Upper lobe of right lung (tissue), 1 donor: ENCODE results near the gene PCNT. TPM values are rescaled to one million over a fixed set of nuclear protein-coding genes. Genes with fewer than 3 reads are reported as not detected.

ENCODE experiments used
- ATAC-seq: fragments of 200-7000 bp; cut with Tn5 transposase; one replicate; pipeline ENCODE4 v1.9.1; 2020; ENCODE audit warnings: mild to moderate bottlenecking, moderate library complexity
- DNase-seq: peaks from one replicate; pipeline ENCODE4 v3.0.0-alpha.2; 2020
- H3K27ac ChIP-seq: fragments of 200-600 bp; one replicate; pipeline ENCODE4 v1.8.0; 2022
- H3K27me3 ChIP-seq: fragments of 200-600 bp; one replicate; pipeline ENCODE4 v1.8.0; 2022; ENCODE audit warnings: mild to moderate bottlenecking
- H3K36me3 ChIP-seq: fragments of 200-600 bp; one replicate; pipeline ENCODE4 v1.8.0; 2022
- H3K4me1 ChIP-seq: fragments of 200-600 bp; one replicate; pipeline ENCODE4 v1.8.0; 2022
- H3K4me3 ChIP-seq: fragments of 200-600 bp; one replicate; pipeline ENCODE4 v1.8.0; 2022; ENCODE audit warnings: mild to moderate bottlenecking
- H3K9me3 ChIP-seq: fragments of 200-600 bp; one replicate; pipeline ENCODE4 v1.8.0; 2022
- CTCF ChIP-seq: fragments of 200-600 bp; IDR thresholded peaks from one replicate; pipeline ENCODE4 v1.8.0; 2022; ENCODE audit warnings: antibody characterized with exemption
- intact Hi-C: fragments of 100-400 bp; cut with DNase I; formaldehyde crosslinking; loops from one replicate; pipeline ENCODE4 v1.11.0; 2022
- total RNA-seq: library from RNA; stranded (reverse); fragmentation: NEBNext Ultra II Directional; extraction: Animal tissue kit (Norgen Biotek cat#: 25700); gene quantifications from one replicate; pipeline ENCODE4 v1.2.1, GENCODE V29; 2021
- donor health status: DM: no; HTN: yes; CAD: no; lungs with severe emphysema.

Gene PCNT
- total RNA-seq, 1 donor from 2014 or later, result 29.3 TPM

- Histone ChIP-seq H3K4me3 (peak within 1 kb of the TSS; percentile 80), H3K9me3 (no peaks in the 10 kb centered on the region), H3K36me3 (peaks cover 31% of the 10 kb centered on the region), H3K27me3 (no peaks in the 10 kb centered on the region), H3K4me1 (peaks cover 53% of the 10 kb centered on the region), H3K27ac (peak within 1 kb of the TSS; percentile 95)
- peak; percentile 23 for TF ChIP-seq CTCF
- DNase-seq, result peak; percentile 96
- peak; percentile 98 for ATAC-seq
- intact Hi-C loops, result no loop called here
Measured at GRCh38 chr21:46285761-46286647, 38.0 kb upstream of the PCNT start, which contains the start of gene YBEY. Gene YBEY, plus strand, starts transcription at chr21:46286342. Its CDS starts 572 bp downstream, at chr21:46286914.

GRCh38 chr21:46286648-46287002 is 37.3 kb upstream of the PCNT start:
- Histone ChIP-seq H3K4me3 (peak overlapping the region; percentile 80), H3K36me3 (peaks cover 30% of the 10 kb centered on the region), H3K27me3 (no peaks in the 10 kb centered on the region), H3K9me3 (no peaks in the 10 kb centered on the region), H3K4me1 (peaks cover 46% of the 10 kb centered on the region), H3K27ac (peak overlapping the region; percentile 95)
- intact Hi-C loops, result no loop called here
- ATAC-seq (no peak), DNase-seq (no peak)
- TF ChIP-seq CTCF, result no peak

- peaks cover 28% of the 10 kb centered on the region for H3K36me3 ChIP-seq
- H3K4me1 ChIP-seq, result peaks cover 37% of the 10 kb centered on the region
- H3K4me3 ChIP-seq, result peak overlapping the region; percentile 80
- DNase-seq, result no peak
- no peak for ATAC-seq
- no peak for TF ChIP-seq CTCF
- H3K27me3 ChIP-seq, result no peaks in the 10 kb centered on the region
- H3K27ac ChIP-seq, result no peak overlapping the region
- intact Hi-C loops, result no loop called here
- H3K9me3 ChIP-seq, result no peaks in the 10 kb centered on the region
Measured at GRCh38 chr21:46287541-46287940, 36.4 kb upstream of the PCNT start.

GRCh38 chr21:46289655-46290179 is 34.2 kb upstream of the PCNT start:
- Histone ChIP-seq H3K4me3 (no peak overlapping the region), H3K36me3 (peaks cover 13% of the 10 kb centered on the region), H3K27me3 (no peaks in the 10 kb centered on the region), H3K4me1 (peaks cover 16% of the 10 kb centered on the region), H3K9me3 (no peaks in the 10 kb centered on the region), H3K27ac (no peak overlapping the region)
- intact Hi-C loops, result no loop called here
- ATAC-seq, result no peak
- no peak for TF ChIP-seq CTCF
- DNase-seq, result no peak

- no peak overlapping the region for H3K27ac ChIP-seq
- no peak for TF ChIP-seq CTCF
- H3K4me3 ChIP-seq, result no peak overlapping the region
- DNase-seq, result no peak
- peaks cover 14% of the 10 kb centered on the region for H3K4me1 ChIP-seq
- H3K27me3 ChIP-seq, result no peaks in the 10 kb centered on the region
- intact Hi-C loops, result no loop called here
- peaks cover 13% of the 10 kb centered on the region for H3K36me3 ChIP-seq
- ATAC-seq, result no peak
- H3K9me3 ChIP-seq, result no peaks in the 10 kb centered on the region
Measured at GRCh38 chr21:46291561-46291960, 32.4 kb upstream of the PCNT start.
